ENCODE results near the gene VCAN. TPM values are rescaled to one million over a fixed set of nuclear protein-coding genes. Genes with fewer than 3 reads are reported as not detected.

The VCAN gene
- total and polyA plus RNA-seq, 2 donors = 7.0 to 15.0 TPM

- Histone ChIP-seq H3K36me3 (ENCODE audit: control insufficient read depth in 2 of 2, insufficient read depth in 2 of 2, low read length in 1 of 2) (no peaks in the 10 kb centered on the region), H3K4me1 (ENCODE audit: control insufficient read depth in 2 of 2, insufficient read depth in 2 of 2, low read length in 2 of 2) (no peaks in the 10 kb centered on the region), H3K27ac (ENCODE audit: low read depth in 1 of 2, low read length in 1 of 2) (no peak overlapping the region), H3K27me3 (ENCODE audit: control insufficient read depth in 2 of 2, insufficient read depth in 1 of 2, low read length in 1 of 2) (no peaks in the 10 kb centered on the region), H3K4me3 (ENCODE audit: low read length in 2 of 2) (no peak overlapping the region), H3K9me3 (ENCODE audit: control insufficient read depth in 2 of 2, insufficient read depth in 1 of 2, low read length in 1 of 2) (peaks cover 0 to 7% of the 10 kb centered on the region in 2 donors)
- DNase-seq (ENCODE audit: low read depth in 6 of 9, low spot score in 9 of 9) = no peak
Measured at GRCh38 chr5:83450967-83451248, 20.6 kb upstream of the VCAN start.

GRCh38 chr5:83451955-83452354 lies 19.6 kb upstream of the VCAN start:
- DNase-seq (ENCODE audit: low read depth in 6 of 9, low spot score in 9 of 9) = no peak
- H3K36me3 ChIP-seq (ENCODE audit: control insufficient read depth in 2 of 2, insufficient read depth in 2 of 2, low read length in 1 of 2) = no peaks in the 10 kb centered on the region
- H3K27me3 ChIP-seq (ENCODE audit: control insufficient read depth in 2 of 2, insufficient read depth in 1 of 2, low read length in 1 of 2) = no peaks in the 10 kb centered on the region
- no peak overlapping the region for H3K27ac ChIP-seq (ENCODE audit: low read depth in 1 of 2, low read length in 1 of 2)
- peaks cover 0 to 7% of the 10 kb centered on the region in 2 donors for H3K9me3 ChIP-seq (ENCODE audit: control insufficient read depth in 2 of 2, insufficient read depth in 1 of 2, low read length in 1 of 2)
- H3K4me3 ChIP-seq (ENCODE audit: low read length in 2 of 2) = no peak overlapping the region
- H3K4me1 ChIP-seq (ENCODE audit: control insufficient read depth in 2 of 2, insufficient read depth in 2 of 2, low read length in 2 of 2) = no peaks in the 10 kb centered on the region

DNA sequence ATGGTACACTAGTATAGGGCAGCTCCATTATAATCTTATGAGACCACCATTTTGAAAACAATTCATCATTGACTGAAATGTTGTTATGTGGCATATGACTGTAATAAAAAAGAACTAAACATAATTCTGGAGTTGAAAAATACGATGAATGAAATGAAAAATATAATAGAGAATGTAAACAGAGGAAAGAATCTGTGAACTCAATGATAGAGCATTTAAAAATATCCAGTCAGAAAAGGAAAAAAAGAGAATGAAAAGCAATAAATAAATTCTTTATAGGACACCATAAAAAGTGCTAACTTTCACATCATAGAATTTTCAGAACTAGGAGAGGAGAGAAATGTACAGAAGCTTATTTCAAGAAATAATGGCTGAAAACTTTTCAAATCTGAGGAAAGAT lies 17.6 kb upstream of the VCAN start:
- Histone ChIP-seq H3K27me3 (ENCODE audit: control insufficient read depth in 2 of 2, insufficient read depth in 1 of 2, low read length in 1 of 2) (no peaks in the 10 kb centered on the region), H3K36me3 (ENCODE audit: control insufficient read depth in 2 of 2, insufficient read depth in 2 of 2, low read length in 1 of 2) (no peaks in the 10 kb centered on the region), H3K4me3 (ENCODE audit: low read length in 2 of 2) (no peak overlapping the region), H3K27ac (ENCODE audit: low read depth in 1 of 2, low read length in 1 of 2) (no peak overlapping the region), H3K9me3 (ENCODE audit: control insufficient read depth in 2 of 2, insufficient read depth in 1 of 2, low read length in 1 of 2) (peaks cover 0 to 7% of the 10 kb centered on the region in 2 donors), H3K4me1 (ENCODE audit: control insufficient read depth in 2 of 2, insufficient read depth in 2 of 2, low read length in 2 of 2) (no peaks in the 10 kb centered on the region)
- 85% methylated on average over 1 of the region's 1 CpG for WGBS
- DNase-seq (ENCODE audit: low read depth in 6 of 9, low spot score in 9 of 9) = no peak

- Histone ChIP-seq H3K36me3 (ENCODE audit: control insufficient read depth in 2 of 2, insufficient read depth in 2 of 2, low read length in 1 of 2) (no peaks in the 10 kb centered on the region), H3K4me3 (ENCODE audit: low read length in 2 of 2) (no peak overlapping the region), H3K4me1 (ENCODE audit: control insufficient read depth in 2 of 2, insufficient read depth in 2 of 2, low read length in 2 of 2) (no peaks in the 10 kb centered on the region), H3K9me3 (ENCODE audit: control insufficient read depth in 2 of 2, insufficient read depth in 1 of 2, low read length in 1 of 2) (no peaks in the 10 kb centered on the region), H3K27me3 (ENCODE audit: control insufficient read depth in 2 of 2, insufficient read depth in 1 of 2, low read length in 1 of 2) (peaks cover 4 to 30% of the 10 kb centered on the region in 2 donors), H3K27ac (ENCODE audit: low read depth in 1 of 2, low read length in 1 of 2) (no peak overlapping the region)
- WGBS = 92% methylated on average over 3 of the region's 3 CpGs
- no peak for DNase-seq (ENCODE audit: low read depth in 6 of 9, low spot score in 9 of 9)
Measured at GRCh38 chr5:83464261-83464660, 7.3 kb upstream of the VCAN start.

DNA sequence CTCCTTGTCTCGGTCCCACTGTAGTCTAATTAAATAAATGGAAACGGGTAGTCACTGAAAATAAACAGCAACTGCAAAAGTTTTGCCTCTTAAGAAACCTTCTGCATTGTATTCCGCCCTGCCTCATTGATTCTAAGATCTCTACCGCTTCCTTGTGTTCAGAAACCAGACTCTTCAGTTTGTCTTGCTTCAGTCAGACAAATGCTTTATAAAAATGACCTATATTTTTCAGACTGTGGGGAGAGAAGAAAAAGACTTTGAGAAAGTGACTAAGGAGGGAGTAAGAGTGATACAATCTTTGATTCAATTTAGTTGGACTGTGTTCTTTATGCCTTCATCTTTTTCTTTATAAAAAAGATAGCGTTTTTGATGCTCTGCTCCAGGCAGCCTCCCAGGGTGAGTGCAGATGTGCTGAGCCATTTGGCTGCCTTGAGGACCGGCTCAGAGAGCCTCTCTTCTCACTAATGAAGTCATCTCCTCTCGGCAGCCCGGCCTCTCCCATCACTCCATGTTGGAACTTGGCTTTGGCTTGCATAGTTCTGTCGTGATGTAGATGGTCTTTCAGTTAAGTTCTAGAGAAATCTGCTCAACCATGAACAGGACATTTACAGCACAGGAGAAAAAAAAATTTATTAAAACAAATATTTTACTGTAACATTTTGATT lies 4.0 kb upstream of the VCAN start:
- H3K4me3 ChIP-seq (ENCODE audit: low read length in 2 of 2) = no peak overlapping the region
- 65% methylated on average over 9 of the region's 9 CpGs for WGBS
- peaks cover under 1 to 3% of the 10 kb centered on the region in 2 donors for H3K9me3 ChIP-seq (ENCODE audit: control insufficient read depth in 2 of 2, insufficient read depth in 1 of 2, low read length in 1 of 2)
- no peaks in the 10 kb centered on the region for H3K36me3 ChIP-seq (ENCODE audit: control insufficient read depth in 2 of 2, insufficient read depth in 2 of 2, low read length in 1 of 2)
- H3K27ac ChIP-seq (ENCODE audit: low read depth in 1 of 2, low read length in 1 of 2) = no peak overlapping the region
- no peak for DNase-seq (ENCODE audit: low read depth in 6 of 9, low spot score in 9 of 9)
- peaks cover 5 to 16% of the 10 kb centered on the region in 2 donors for H3K4me1 ChIP-seq (ENCODE audit: control insufficient read depth in 2 of 2, insufficient read depth in 2 of 2, low read length in 2 of 2)
- H3K27me3 ChIP-seq (ENCODE audit: control insufficient read depth in 2 of 2, insufficient read depth in 1 of 2, low read length in 1 of 2) = peaks cover 24 to 62% of the 10 kb centered on the region in 2 donors

DNA sequence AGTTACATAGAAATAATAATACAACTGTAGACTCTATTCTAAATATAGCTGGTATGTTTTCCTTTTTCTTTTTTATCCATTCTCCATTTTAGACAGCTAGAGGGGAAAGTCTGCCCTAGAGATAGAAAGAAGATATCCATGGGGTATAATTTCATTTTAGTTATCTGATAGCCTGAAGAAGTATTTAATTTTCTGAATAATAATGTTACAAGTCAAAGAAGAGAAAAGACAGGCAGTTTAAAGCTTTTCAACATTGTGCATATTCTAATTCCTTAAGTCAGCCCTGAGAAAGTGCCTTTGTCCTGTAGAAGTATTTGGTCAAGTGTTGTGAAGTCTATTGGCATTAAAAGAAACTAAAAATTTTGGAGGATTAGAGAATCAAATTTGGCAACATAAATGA lies 2.5 kb upstream of the VCAN start:
- Histone ChIP-seq H3K27me3 (ENCODE audit: control insufficient read depth in 2 of 2, insufficient read depth in 1 of 2, low read length in 1 of 2) (peaks cover 36 to 78% of the 10 kb centered on the region in 2 donors), H3K36me3 (ENCODE audit: control insufficient read depth in 2 of 2, insufficient read depth in 2 of 2, low read length in 1 of 2) (no peaks in the 10 kb centered on the region), H3K4me1 (ENCODE audit: control insufficient read depth in 2 of 2, insufficient read depth in 2 of 2, low read length in 2 of 2) (peaks cover 16 to 32% of the 10 kb centered on the region in 2 donors), H3K27ac (ENCODE audit: low read depth in 1 of 2, low read length in 1 of 2) (no peak overlapping the region), H3K4me3 (ENCODE audit: low read length in 2 of 2) (no peak overlapping the region), H3K9me3 (ENCODE audit: control insufficient read depth in 2 of 2, insufficient read depth in 1 of 2, low read length in 1 of 2) (peaks cover 3 to 7% of the 10 kb centered on the region in 2 donors)
- DNase-seq (ENCODE audit: low read depth in 6 of 9, low spot score in 9 of 9) = no peak

GRCh38 chr5:83470526-83471404 lies 779 bp upstream of the VCAN start:
- Histone ChIP-seq H3K27me3 (ENCODE audit: control insufficient read depth in 2 of 2, insufficient read depth in 1 of 2, low read length in 1 of 2) (peaks cover 48 to 83% of the 10 kb centered on the region in 2 donors), H3K27ac (ENCODE audit: low read depth in 1 of 2, low read length in 1 of 2) (no peak overlapping the region), H3K9me3 (ENCODE audit: control insufficient read depth in 2 of 2, insufficient read depth in 1 of 2, low read length in 1 of 2) (peaks cover 6 to 7% of the 10 kb centered on the region in 2 donors), H3K4me1 (ENCODE audit: control insufficient read depth in 2 of 2, insufficient read depth in 2 of 2, low read length in 2 of 2) (peaks cover 26 to 43% of the 10 kb centered on the region in 2 donors), H3K36me3 (ENCODE audit: control insufficient read depth in 2 of 2, insufficient read depth in 2 of 2, low read length in 1 of 2) (no peaks in the 10 kb centered on the region), H3K4me3 (ENCODE audit: low read length in 2 of 2) (peak overlapping the region; percentile 33 to 50)
- no peak for DNase-seq (ENCODE audit: low read depth in 6 of 9, low spot score in 9 of 9)
- WGBS = 12% methylated on average over 15 of the region's 15 CpGs

GRCh38 chr5:83472213-83472507 lies 616 bp downstream of the VCAN start:
- Histone ChIP-seq H3K27me3 (ENCODE audit: control insufficient read depth in 2 of 2, insufficient read depth in 1 of 2, low read length in 1 of 2) (peaks cover 51 to 86% of the 10 kb centered on the region in 2 donors), H3K27ac (ENCODE audit: low read depth in 1 of 2, low read length in 1 of 2) (no peak overlapping the region), H3K4me1 (ENCODE audit: control insufficient read depth in 2 of 2, insufficient read depth in 2 of 2, low read length in 2 of 2) (peaks cover 26 to 43% of the 10 kb centered on the region in 2 donors), H3K9me3 (ENCODE audit: control insufficient read depth in 2 of 2, insufficient read depth in 1 of 2, low read length in 1 of 2) (peaks cover 6 to 7% of the 10 kb centered on the region in 2 donors), H3K36me3 (ENCODE audit: control insufficient read depth in 2 of 2, insufficient read depth in 2 of 2, low read length in 1 of 2) (no peaks in the 10 kb centered on the region), H3K4me3 (ENCODE audit: low read length in 2 of 2) (peak overlapping the region; percentile 41 to 50)
- WGBS = 5% methylated on average over 5 of the region's 5 CpGs
- DNase-seq (ENCODE audit: low read depth in 6 of 9, low spot score in 9 of 9) = peak in 2 of 9 donors; percentile 1 to 3

DNA sequence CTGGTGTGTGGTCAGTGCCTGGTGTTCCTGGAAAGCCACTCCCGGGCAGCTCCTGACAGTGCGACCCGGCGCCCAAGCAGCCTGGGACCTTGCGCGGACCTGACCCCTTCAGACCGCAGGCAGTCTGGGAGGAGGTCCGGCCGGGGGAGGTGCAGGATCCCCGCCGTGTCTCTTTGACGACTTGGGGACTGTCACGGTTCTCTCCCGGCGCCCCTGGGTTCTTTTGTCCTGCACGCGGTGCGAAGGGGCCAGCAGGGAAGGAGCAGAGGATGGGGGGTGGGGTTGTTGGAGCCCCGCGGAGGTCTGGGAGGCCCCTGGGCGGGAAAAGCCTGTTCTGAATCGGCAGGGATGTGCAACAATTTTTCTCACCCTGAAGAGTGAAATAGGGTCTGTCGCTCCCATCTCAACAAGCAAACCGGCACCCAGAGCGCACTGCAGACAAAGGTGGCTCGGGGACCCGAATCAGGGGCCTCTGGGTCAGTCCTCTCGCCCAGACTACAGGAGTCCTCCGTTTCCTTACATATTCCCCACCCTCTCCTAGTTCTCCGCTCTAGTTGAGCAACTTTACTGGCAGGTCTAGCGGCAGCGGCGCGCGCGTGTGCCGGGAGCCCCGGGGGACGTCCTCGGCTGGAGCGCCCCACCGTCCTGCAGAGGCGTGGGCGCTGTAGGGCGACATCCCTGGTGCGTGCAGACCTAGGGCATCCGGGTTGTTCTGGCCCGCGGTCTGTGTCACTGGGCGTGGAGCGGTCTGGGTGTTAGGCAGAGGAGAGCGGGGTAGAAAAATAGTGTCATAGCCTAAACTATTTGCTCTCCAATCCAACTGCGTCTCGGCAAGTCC lies 1.2 kb downstream of the VCAN start:
- H3K9me3 ChIP-seq (ENCODE audit: control insufficient read depth in 2 of 2, insufficient read depth in 1 of 2, low read length in 1 of 2) = peaks cover 6 to 7% of the 10 kb centered on the region in 2 donors
- H3K27ac ChIP-seq (ENCODE audit: low read depth in 1 of 2, low read length in 1 of 2) = peak overlapping the region; percentile 4 to 14
- 2% methylated on average over 54 of the region's 54 CpGs for WGBS
- peak in 4 of 9 donors; percentile 3 to 36 (median 15) for DNase-seq (ENCODE audit: low read depth in 6 of 9, low spot score in 9 of 9)
- H3K4me1 ChIP-seq (ENCODE audit: control insufficient read depth in 2 of 2, insufficient read depth in 2 of 2, low read length in 2 of 2) = peaks cover 26 to 43% of the 10 kb centered on the region in 2 donors
- H3K4me3 ChIP-seq (ENCODE audit: low read length in 2 of 2) = peak overlapping the region; percentile 41 to 50
- H3K27me3 ChIP-seq (ENCODE audit: control insufficient read depth in 2 of 2, insufficient read depth in 1 of 2, low read length in 1 of 2) = peaks cover 51 to 80% of the 10 kb centered on the region in 2 donors
- H3K36me3 ChIP-seq (ENCODE audit: control insufficient read depth in 2 of 2, insufficient read depth in 2 of 2, low read length in 1 of 2) = no peaks in the 10 kb centered on the region
